HG02763 (cell line): ENCODE measurements around the gene EME2.
"Not testable (repeated sequence)": the region's sequence is repeated elsewhere in the genome, so short reads cannot be mapped to it uniquely, and the experiment has no call there.

Experiments used
- ATAC-seq: cut with Tn5 transposase; IDR thresholded peaks from one replicate; pipeline ENCODE4 v1.9.1; 2021; ENCODE audit warnings: mild to moderate bottlenecking, moderate library complexity; ENCODE audit not compliant: unreplicated experiment

Gene EME2

DNA sequence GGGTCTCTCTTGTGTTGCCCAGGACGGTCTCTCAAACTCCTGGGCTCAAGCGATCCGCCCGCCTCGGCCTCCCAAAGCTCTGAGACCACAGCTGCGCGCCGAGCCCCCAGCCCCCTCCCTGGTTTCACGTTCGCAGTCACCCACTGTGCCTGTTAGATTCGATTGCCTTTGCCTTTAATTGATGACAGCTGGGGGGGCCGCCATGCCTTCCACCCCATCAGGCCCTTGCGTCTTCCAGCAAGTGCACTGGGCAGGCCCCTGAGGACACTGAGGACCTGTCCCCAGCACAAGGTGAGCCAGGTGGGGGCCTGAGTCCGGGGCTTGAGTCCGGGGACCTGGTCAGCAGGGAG, 17.6 kb downstream of the EME2 start:
- no peak for ATAC-seq

DNA sequence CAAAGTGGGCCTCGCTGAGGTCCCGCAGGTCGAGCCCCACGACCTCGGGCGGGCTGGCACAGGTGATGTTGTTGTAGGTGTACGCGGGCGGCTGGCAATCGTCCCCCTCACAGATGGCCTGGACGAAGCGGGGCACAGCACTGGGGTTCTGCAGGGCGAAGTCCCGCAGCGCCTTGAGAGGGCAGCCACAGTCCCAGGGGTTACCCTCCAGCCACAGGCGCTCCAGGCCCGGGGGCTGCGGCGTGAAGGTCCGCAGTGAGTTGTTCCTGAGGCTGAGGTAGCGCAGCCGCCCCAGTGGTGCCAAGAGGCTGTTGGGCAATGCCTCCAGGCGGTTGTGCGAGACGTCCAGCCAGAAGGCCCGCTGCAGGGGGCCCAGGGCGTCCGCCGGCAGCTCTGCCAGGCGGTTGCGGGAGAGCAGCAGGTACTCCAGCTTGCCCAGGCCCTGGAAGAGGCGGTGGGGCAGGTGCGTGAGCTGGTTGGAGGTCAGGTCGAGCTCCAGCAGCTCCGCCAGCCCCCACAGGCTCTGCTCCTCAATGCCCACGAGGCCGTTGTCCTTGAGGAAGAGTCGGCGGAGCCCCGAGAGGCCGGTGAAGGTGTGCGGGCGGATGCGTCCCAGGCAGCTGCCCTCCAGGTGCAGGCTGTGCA, 18.1 kb downstream of the EME2 start:
- ATAC-seq, result no peak

DNA sequence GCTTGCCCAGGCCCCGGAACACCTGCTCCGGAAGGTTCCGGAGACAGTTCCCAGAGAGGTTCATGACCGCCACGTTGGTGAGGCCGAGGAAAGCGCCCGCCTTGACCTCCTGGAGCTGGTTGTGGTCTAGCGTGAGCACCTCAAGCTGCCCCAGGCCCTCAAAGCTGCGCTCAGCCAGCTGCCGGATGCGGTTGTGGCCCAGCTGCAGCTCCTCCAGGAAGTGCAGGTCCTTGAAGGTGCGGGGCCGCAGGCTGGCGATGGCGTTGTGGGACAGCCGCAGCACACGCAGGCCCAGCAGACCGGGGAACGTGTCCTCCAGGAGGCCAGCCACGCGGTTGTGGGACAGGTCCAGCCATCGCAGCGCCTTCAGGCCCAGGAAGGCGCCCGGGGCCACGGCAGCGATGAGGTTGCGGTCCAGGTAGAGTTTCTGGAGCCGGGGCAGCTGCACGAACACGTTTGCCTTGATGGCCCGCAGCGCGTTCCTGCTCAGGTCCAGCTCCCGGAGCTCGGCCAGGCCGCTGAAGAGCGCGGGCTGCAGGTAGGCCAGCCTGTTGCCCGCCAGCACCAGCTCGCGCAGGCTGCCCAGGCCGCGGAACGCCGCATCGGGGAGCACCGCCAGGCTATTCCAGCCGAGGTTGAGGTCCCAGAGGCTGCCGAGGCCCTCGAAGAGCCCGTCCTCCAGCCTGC, 18.8 kb downstream of the EME2 start:
- ATAC-seq, result no peak

DNA sequence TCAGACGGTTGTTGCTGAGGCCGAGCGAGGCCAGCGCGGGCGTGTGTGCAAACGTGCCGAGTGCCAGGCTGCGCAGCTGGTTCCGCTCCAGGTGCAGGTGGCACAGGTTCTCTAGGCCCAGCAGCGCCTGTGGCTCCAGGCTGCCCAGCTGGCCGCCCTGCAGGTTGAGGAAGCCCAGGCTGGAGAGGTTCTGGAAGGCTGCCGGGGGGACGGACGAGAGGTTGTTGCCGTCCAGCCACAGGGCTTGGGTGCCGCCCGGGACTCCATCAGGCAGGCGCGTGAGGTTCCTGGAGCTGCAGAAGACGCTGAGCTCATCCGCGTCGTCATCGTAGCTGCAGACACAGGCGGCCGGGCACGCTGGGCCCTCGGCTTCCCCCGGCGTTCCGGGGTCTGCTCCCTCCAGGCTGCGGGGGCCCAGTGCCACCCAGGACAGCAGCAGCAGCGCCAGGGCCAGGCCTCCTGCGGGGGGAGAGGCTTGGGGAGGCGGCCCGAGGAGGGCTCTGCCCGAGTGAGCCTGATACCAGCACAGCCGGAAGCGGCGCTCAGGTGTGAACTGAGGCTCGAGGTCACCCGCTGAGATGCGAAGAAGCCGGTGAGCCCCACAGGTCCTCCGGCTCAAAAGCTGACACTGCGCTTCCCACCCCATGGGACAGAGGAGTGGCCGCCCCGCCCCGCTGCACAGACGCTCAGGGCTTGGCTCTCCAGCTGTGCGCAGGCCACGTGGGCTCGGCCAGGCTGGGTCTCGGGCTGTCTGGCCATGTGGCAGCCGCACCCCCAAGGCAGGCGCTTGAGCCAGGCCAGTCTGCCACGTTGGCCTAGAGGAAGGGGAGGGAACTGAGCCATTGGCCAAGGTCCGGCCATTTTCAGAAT, 19.6 kb downstream of the EME2 start:
- no peak for ATAC-seq

DNA sequence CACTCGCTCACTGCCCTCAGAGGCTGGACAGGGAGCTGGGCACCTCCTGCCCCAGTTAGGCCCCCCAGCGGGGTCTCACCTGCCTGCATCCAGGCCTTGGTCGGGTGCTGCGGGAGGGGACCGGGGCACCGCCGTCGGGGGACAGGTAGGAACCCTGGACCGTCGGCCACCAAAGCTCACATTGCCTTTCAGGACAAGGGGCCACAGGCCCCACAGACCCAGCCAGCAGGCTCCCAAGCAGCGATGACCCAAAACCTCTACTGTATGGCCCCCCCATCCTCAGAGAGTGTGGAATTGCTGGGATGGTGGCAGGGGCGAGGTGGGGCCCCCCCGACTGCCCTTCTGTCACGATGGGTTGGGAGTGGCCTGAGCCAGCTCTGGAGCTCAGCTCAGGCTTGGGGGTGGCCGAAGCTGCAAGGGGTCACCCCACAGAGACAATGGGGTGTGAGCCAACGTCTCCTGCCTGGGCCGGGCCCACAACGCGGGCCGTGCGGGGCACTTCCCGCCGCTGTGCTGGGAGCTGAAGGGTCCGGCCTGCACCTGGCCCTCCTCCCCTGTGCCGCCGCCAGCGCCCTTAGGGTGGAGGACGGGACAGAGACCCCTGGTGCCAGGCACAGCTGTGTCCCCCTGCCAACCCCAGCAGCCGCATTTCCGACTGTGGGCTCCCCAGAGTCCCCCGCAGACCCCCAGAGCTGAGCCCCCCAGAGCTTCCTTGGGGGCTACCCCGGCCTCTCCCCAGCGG, 20.4 kb downstream of the EME2 start:
- ATAC-seq, result no peak

DNA sequence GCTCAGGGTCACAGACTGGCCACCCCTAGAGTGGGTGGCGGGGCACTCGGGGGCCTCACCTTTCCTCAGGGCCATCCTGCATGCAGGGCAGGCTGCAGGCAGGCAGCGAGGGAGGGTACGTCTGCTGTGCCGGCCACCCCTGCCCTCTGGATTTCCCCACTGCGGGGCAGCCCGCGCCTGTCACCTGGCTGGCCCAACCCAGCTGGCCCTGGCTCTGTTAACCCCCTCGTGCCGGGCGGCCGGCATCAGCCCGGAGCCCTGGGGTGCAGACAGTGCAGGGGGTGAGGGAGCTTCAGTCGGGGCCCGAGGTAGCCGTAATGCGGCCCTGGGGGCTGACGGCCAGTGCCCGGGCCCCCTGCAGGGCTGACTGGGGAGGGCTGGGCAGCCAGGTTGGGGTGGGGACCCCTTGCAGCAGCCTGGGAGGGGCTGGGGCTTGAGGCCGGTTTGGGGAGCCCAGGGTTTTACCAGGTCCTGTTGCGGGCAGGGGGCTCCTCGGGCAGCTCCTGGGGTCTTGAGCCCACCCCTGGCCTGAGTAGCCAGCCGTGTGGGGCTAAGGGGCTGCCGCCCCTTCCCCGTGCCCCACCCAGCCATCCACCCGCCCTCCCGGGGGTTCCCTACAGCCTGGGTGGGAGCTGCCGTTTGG, 21.1 kb downstream of the EME2 start, which contains the start of gene IGFALS:
IGFALS (minus strand) TSS at position 128 of the 643 bp plus-strand sequence; CDS start at position 75, 53 bp downstream.
- no peak for ATAC-seq

DNA sequence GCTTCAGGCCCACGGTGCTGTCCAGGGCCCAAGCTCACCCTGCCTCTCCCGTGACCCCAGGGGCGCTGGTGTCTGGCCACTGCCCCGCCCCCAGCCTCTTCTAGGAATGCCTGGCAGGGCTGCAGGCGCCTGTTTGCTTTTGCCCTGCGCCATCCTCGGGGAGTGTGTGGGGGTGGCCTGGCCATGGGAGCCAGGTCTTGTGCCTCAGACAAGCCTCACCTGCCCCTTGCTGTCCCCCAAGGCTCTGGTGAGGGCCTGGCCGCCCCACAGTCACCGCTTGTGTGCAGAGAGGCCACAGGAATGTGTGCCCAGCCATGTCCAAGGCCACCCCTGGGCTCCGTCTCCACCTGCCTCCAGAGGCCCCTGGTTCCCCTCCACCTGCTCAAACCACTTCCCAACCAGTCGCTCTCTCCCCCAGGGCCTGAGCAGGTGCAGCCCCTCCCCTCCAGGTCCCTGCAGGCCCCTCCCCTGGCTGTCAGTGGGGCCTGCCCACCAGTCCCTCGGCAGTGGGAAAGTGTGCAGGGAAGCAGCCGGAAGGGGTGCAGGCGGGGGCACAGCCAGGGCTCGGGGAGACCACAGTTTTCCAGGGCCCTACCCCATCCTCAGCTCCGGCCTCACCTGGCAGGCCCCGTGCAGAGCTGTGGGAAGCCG, 21.7 kb downstream of the EME2 start:
- ATAC-seq, result no peak

DNA sequence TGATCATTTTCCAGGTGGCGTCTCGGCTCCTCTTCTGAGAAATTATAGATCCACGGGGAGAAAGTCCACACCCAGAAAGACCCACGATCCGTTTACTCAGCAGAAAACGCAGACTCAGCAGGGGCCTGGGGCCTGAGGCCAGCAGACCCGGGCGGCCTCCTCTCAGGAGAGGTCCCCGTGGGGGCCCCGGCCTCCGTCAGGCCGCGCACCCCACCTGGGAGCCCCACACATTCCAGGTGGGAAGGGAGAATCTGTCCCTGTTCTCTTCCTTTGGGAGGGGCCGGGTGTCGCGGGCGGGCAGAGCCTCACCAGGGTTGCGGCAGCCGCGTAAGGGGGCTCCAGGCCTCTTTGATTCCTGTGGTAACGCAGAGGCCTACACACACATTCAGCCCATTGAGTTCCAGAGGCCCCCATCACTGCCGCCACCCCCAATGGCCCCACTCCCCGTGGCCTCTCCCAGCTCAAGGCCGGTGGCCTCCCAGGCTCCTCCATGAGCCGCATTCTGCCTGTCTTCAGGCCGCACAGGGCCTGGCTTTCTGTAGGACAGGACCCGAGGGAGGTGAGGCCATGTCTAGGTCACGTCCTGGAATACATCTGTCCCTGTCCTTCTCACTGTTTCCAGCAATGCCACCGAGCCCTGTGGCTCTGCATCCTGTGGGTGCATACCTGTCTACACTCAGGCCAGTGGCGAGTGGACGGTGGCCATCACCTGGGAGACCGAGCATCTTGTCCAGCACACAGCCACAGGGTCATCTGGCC, 22.5 kb downstream of the EME2 start:
- ATAC-seq, result no peak

DNA sequence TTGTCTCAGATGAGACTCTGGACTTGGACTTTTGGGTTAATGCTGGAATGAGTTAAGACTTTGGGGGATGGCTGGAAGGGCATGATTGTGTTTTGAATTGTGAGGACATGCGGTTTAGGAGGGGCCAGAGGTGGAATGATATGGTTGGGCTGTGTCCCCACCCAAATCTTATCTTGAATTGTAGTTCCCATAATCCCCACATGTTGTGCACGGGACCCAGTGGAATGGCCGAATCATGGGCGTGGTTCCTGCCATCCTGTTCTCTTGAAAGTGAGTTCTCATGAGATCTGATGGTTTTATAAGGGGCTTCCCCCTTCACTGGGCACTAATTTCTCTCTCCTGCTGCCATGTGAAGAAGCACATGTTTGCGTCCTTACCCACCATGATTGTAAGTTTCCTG, 26.7 kb downstream of the EME2 start:
- not testable (repeated sequence) for ATAC-seq

DNA sequence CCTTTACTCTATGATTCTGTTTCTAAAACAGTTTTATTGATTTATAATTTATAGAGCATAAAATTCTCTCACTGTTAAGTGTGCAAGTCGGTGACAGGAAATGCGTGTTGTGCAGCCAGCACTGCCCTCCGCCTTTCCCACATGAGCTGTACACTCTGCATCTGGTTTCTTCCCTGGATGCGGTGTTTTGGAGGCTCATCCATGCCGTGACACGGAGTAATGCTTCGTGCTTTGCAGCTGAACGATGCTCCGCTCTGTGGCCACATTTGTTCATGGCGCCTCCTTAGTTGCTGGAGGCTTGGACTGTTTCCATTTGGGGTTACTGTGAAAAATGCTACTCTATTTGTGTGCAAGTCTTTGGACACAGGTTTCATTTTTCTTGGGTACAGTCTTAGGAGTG, 28.1 kb downstream of the EME2 start:
- ATAC-seq, result no peak

DNA sequence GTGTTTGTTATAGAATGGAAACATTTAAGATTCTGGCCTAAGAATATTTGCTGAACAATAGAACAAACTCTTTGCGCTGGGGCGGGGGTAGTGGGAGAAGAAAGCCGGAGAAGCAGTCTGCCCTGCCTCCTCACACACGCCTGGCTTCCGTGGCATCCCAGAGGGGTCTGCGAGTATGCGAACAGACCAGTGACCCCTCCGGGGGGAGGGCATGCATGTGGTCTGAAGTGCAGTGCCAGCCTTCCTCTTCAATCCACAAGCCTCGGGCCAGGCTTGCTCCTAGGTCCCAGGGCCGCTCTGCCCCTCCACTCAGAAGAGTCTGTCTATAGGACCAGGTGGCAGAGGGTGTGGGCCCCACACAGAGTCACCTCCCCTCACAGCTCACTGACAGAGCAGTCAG, 35.0 kb downstream of the EME2 start:
- ATAC-seq, result no peak

DNA sequence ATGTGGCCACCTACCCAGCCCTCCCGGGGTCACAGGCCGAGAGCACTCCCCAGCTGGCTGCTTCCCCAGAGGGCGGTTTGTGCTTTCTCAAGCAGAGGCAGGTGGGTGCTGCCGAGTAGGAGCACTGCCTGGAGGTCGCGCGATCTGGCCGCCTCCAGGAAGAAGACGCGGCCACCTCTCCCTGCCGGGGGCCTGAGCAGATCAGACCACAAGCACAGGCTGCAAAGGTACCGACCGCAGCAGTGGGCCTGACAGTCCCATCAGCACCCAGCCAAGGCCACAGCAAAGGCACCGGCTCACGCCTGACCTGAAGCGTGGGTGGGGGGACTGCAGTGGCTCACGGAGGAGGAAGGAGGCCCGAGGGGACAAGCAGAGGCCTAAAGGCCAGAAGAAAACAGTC, 36.1 kb downstream of the EME2 start:
- no peak for ATAC-seq

DNA sequence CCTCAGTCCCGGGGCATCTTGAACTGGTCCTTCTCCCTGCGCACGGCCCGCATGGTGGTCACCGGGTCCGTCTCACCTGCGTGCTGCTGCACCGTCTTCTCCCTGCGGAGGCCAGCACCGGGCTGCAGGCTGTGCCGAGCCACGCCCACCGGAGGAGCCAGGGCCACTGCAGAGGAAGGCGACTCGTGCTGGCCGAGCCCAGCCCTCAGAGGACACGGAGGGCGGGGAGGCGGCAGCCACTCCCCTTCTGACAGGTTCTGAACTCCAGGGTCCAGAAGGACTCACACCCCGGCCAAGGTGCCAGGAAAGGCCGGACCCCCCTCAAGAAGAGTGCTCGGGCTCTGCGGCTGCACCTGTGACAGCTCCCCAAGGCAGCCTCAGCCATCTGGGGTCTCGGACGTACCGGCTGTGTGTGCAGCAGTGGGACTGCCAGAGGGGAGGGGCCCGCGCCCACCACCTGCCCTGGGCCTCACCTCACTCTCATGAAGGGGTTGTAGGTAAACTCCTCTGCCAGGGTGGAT, 36.7 kb downstream of the EME2 start:
- ATAC-seq, result no peak

DNA sequence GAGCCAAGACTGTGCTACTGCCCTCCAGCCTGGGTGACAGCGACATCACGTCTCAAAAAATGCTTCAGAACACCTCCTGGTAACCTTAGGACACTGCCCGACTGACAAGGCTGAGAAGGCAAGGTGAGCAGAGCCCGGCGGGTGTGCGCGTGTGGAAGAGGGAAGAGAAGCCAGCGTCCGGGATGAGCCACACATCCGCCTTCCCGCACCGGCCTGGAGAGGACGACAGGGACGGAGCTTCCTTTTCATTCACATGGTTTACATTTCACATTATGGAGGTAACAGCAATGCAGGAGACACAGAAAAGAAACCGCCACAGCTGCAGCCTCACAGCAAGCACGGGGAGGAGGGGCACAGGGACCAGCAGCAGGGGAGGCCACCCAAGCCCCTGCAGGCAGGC, 37.5 kb downstream of the EME2 start:
- no peak for ATAC-seq

DNA sequence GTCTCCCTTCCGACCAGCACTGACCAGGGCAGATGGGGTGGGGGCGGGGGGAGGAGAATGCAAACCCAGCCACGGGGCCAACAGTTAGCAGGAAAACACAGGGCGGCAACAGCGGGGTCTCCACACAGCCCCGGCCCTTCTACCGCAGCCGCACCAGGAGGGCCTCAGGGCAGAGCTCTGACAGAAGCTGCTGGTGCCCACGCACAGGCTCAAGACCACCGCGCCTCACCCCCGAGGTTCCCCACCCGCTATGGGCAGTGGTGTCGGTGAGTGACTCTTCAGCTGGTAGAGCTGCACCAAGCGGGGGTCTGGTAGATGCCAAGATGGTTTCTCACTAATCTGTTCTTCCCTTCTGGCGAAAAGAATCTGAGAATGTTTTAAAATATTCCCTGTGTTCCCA, 37.9 kb downstream of the EME2 start:
- no peak for ATAC-seq

DNA sequence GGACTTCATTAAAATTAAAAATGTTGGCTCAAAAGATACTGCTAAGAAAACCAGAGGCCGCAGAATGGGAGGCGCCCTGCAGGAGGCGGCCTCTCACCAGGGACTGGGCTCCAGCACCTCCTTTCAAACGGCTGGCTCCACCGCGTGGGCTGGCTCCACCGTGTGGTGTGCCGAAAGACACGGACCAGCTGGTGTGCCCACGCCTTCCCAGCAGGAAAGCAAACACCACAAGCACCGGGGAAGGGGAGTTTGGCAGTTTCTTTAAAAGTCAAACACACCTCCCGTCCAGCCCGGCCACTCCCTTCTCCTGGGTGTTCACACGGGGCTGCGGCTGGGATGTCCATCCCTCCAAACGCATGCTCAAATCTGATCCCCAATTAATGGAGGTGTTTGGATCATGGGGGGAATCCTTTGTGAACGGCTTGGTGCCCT, 40.1 kb downstream of the EME2 start:
- no peak for ATAC-seq

DNA sequence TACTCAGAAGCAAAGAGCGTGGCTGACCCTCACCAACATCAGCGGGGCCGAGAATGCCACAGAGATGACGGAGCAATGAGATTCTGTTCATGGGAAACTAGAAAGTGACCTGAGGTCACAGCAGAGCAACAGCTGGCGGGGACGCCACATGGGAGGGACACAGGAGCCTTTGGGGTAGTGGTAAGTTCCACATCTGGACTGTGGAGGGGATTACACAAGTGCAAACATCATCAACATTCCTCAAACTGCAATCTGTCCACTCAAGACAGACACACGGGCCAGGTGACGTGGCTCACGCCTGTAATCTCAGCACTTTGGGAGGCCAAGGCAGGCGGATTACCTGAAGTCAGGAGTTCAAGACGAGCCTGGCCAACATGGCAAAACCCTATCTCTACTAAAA, 42.9 kb downstream of the EME2 start:
- no peak for ATAC-seq

DNA sequence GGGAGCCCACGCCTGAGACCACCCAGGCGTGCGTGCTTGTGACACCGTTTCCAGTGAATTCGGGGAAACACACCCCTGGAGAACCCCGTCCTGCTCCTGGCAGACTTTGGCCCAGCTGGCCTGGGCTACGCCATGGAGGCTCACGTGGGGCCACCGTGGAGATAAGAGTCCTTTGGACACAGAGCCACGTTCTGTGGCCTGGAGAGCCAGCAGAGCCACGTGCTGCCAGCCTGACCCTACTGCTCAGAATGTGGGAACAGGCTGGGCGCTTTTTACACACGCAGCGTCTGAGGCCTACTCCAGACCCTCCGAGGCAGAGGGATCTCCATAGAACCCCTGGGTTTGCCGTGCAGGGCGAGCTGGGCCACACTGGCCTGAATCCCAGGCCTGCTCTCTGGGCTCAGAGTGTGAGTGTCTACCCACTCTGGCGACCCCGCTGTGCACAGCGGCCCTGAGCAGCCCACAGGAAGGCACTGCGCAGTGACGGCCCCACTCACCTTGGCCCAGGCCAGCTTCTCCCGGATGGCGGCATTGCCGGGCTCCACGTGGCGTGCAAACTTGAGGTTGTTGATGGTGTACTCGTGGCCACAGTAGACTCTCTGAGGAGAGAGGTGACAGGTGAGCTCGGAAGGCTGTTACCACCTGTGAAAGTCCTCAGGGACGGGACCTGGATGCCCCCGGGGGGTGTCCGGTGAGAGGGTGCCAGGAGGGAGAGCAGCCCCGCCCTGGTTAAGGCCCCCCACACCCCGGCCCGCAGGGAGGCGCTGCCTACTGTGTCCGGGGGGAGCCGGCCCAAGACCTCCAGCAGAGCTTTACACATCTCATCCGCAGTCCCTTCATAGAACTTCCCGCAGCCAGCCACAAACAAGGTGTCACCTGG, 44.0 kb downstream of the EME2 start:
- ATAC-seq, result no peak
